GM10248 (cell line): ENCODE measurements around the gene MRPL53.

Experiments
- CTCF ChIA-PET: fragments of 300-600 bp; sonication (Branson Sonifier 250); formaldehyde crosslinking; extraction: SDS; loops from one replicate; lab custom pipeline; 2021; ENCODE audit warnings: antibody characterized with exemption; lab: Yijun Ruan, JAX
- POLR2A ChIA-PET: fragments of 350-650 bp; sonication (Branson Sonifier 250); formaldehyde crosslinking; extraction: SDS; loops from one replicate; lab custom pipeline; 2020; ENCODE audit warnings: antibody characterized with exemption; lab: Yijun Ruan, JAX
- DNase-seq: peaks from one replicate; pipeline ENCODE4 v3.0.0; 2012; ENCODE audit errors: extremely low spot score
- CTCF ChIP-seq: IDR thresholded peaks from 2 replicates; pipeline ENCODE4 v1.5.1; 2012; ENCODE audit warnings: mild to moderate bottlenecking, low read depth; ENCODE audit errors: extremely low read depth, missing control alignments, control extremely low read depth

Gene MRPL53

GRCh38 chr2:74441690-74442482 is 30.6 kb downstream of the MRPL53 start, which contains the start of gene RTKN:
Gene RTKN, minus strand, starts transcription at chr2:74441937. Its CDS starts 121 bp downstream, at chr2:74441816.
- no peak for TF ChIP-seq CTCF
- POLR2A ChIA-PET: interaction anchor here (1.1 kb wide), 1 partner anchor 16 kb away, joined by 3 read pairs; the partner anchor contains the start of gene WBP1
- CTCF ChIA-PET: interaction anchor here (1.4 to 2.5 kb wide), 3 partner anchors 13 to 295 kb away, joined by 3 to 16 read pairs (median 7); partner anchors contain the start of gene INO80B
- DNase-seq: peak; percentile 66

- POLR2A ChIA-PET: interaction anchor here (1.0 to 1.4 kb wide), 3 partner anchors 9 to 17 kb away, joined by 3 to 7 read pairs (median 6); partner anchors contain the start of genes INO80B and WBP1
- TF ChIP-seq CTCF: no peak
- no peak for DNase-seq
Measured at GRCh38 chr2:74441170-74441689, 31.2 kb downstream of the MRPL53 start.

GRCh38 chr2:74440378-74441169 is 31.9 kb downstream of the MRPL53 start:
- DNase-seq: peak; percentile 97
- peak; percentile 32 for TF ChIP-seq CTCF
- POLR2A ChIA-PET: interaction anchor here (1.0 to 1.4 kb wide), 3 partner anchors 10 to 18 kb away, joined by 3 to 7 read pairs (median 6); partner anchors contain the start of genes INO80B and WBP1
- CTCF ChIA-PET: interaction anchor here (0.7 to 2.5 kb wide), 10 partner anchors 12 to 616 kb away, joined by 3 to 16 read pairs (median 4); partner anchors contain the start of gene INO80B

More at GRCh38 chr2:74441170-74441689, 31.2 kb downstream of the MRPL53 start:
- CTCF ChIA-PET: interaction anchor here (1.4 to 2.5 kb wide), 4 partner anchors 12 to 294 kb away, joined by 3 to 16 read pairs (median 6); partner anchors contain the start of gene INO80B

- POLR2A ChIA-PET: interaction anchor here (1.3 to 1.4 kb wide), 2 partner anchors 15 to 18 kb away, joined by 6 to 7 read pairs; partner anchors contain the start of genes INO80B and WBP1
- CTCF ChIA-PET: interaction anchor here (0.7 to 2.5 kb wide), 9 partner anchors 11 to 616 kb away, joined by 3 to 16 read pairs (median 4); partner anchors contain the start of gene INO80B
- DNase-seq: no peak
- TF ChIP-seq CTCF: no peak
Measured at GRCh38 chr2:74439803-74440377, 32.6 kb downstream of the MRPL53 start.

- POLR2A ChIA-PET: no interaction called here
- no peak for TF ChIP-seq CTCF
- DNase-seq: no peak
- CTCF ChIA-PET: interaction anchor here (1.0 to 2.5 kb wide), 8 partner anchors 11 to 615 kb away, joined by 3 to 16 read pairs (median 4); partner anchors contain the start of gene INO80B
Measured at GRCh38 chr2:74439373-74439772, 33.1 kb downstream of the MRPL53 start.
